KOPT-K1 (cell line): Measurements from ENCODE around the gene RASSF10.

Experiments
- H3K27ac ChIP-seq: fragments of 200-600 bp; sonication (generic); 2 replicates; pipeline ENCODE4 v1.5.1; 2016; ENCODE audit warnings: antibody characterized with exemption, mild to moderate bottlenecking, low read depth, low read length; ENCODE audit not compliant: poor library complexity, severe bottlenecking
- H3K36me3 ChIP-seq: fragments of 200-600 bp; sonication (generic); 2 replicates; pipeline ENCODE4 v1.5.1; 2017; ENCODE audit warnings: antibody characterized with exemption, mild to moderate bottlenecking, low read length, moderate library complexity; ENCODE audit not compliant: insufficient read depth
- H3K9me3 ChIP-seq: fragments of 200-600 bp; sonication (generic); 2 replicates; pipeline ENCODE4 v1.5.1; 2017; ENCODE audit warnings: antibody characterized with exemption, low read length, mild to moderate bottlenecking; ENCODE audit not compliant: insufficient read depth, poor library complexity, severe bottlenecking

Gene RASSF10

DNA sequence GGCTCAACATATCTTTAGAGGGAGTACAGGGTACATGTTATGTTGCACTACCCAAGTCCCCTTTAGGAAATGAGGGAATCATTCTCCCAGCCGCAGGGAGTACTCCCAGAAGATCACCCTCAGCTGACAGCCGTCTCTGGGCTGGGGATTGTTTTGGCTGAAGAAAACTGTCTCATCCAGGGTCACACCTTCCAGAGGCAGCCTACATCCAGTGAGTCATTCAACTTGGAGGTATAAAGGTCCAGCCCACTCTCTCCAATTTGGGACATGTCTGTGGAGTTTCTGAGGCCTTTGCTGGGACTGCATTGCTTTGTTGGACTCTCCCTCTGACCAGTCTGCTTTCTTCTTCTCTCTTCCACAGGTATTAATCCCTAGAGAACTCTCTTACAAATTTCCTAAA lies 42.1 kb downstream of the RASSF10 start:
- no peaks in the 10 kb centered on the region for H3K9me3 ChIP-seq
- H3K36me3 ChIP-seq = no peaks in the 10 kb centered on the region
- H3K27ac ChIP-seq = no peak overlapping the region

DNA sequence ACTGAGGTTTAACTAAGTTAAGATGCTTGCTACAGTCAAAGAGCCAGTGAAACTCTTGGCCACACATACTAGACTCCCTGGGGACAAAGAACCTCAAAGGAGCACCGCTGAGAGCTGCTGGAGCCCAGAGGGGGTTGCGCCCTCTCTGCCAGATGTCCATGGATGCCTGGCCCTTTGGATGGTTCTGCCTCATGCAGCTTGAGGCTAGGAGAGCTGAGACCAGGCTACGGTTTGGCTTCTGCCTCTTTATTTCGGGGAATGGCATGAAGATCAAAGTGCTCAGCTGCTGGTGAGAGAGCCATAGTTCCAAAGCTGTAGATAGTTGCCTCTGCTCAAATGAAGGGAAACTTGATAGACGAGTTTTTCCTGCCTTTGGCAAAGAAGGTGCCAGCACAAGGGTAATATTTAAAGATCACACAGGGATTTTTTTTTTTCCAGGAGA lies 43.0 kb downstream of the RASSF10 start:
- H3K27ac ChIP-seq = no peak overlapping the region
- no peaks in the 10 kb centered on the region for H3K9me3 ChIP-seq
- H3K36me3 ChIP-seq = no peaks in the 10 kb centered on the region

DNA sequence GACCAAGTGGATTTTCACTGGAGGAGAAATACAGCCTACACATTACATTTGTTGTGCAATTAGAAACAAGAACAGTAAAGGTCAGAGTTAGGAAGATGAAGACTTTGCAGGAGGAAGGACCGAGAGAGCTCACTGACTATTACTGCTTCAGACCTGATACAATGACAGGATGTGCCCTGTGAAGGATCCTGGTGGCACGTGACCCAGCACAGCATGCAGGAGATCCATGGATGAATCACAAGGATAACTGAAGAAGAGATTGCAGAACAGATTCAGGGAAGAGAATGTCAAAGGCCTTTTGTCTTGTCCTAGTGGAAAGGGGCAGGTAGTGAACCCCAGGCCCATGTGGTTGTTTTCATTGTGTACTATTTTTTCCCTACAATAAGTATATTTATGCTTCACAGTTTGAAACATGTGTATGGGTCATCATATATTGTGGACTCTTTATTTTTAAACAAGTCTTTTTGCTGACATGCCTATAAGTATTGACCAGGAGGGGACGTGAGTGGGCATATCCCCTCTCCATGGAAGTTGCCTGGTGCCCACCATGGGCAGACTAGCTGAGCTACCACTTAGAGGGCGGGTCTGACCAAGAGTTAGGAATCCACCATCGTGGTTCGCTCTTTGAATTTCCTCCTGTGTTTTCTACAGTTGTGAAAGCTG lies 44.3 kb downstream of the RASSF10 start:
- no peaks in the 10 kb centered on the region for H3K36me3 ChIP-seq
- no peak overlapping the region for H3K27ac ChIP-seq
- H3K9me3 ChIP-seq = no peaks in the 10 kb centered on the region

DNA sequence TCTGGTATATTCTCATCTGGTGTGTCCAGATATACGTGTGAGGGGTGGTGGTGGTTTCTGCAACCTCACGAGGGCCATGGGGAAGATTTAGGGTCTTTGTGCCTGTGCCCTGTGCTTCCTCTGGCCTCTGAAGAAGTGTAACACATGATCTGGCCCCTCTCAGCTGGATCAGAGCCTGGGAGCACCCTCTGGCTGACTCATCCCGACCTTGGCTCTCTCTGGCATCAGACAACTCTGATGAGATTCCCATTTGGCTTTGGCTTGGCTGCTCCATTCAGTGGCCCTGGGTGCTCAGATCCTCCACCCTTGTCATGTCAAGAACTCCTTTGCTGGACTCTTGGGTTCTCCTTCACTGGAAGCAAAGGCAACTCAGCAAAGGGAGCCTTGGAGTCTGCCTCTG lies 45.2 kb downstream of the RASSF10 start:
- Histone ChIP-seq H3K36me3 (no peaks in the 10 kb centered on the region), H3K27ac (no peak overlapping the region), H3K9me3 (no peaks in the 10 kb centered on the region)

DNA sequence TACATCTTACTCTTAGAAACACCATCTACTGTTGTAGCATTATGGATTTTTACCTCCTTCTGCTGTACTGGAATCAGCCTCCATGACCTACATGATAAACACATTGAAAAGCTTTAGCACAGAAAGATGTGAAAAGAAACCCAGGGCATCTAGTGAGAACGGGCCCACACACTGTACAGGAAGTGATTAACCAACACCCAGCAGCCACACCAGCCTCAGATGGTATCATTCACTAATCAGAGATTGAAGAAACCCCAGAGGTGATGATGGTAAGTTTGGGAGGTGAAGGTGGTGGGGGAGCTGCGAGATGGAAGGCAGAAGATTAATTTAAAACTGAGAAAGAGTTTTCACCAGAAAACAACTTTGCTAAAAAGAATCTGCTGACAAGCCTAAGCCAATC lies 46.1 kb downstream of the RASSF10 start:
- Histone ChIP-seq H3K27ac (no peak overlapping the region), H3K9me3 (no peaks in the 10 kb centered on the region), H3K36me3 (no peaks in the 10 kb centered on the region)

DNA sequence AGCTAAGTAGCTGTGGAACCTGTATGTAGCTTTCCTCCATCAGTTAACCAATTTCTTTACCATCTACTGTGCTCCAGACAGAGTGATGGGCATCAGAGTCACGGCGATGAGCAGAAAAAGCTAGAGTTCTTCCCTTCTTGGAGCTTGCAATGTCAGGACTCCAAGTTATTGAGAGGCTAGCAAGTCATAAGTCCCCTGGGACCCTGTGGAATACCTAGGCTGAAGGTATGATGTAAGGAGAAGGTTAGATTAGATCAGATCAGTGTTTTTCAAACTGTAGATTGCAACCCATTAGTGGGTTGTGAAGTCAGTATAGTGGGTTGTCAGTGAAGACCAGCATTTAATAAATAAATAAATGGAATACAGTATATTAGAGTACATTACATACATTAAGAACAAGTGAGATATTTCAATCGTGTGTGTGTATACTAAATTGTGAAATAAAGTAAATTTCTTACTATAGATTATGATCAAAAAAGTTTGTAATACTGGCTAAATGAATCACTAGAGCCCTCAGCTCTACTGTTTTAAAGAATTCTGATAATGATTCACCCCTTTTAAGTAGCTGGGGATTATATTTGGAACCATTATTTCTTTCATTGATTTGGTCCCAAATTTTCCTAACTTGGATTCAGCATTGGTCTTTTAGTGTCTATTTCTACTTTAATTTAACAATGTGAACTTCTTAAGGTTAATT lies 52.3 kb downstream of the RASSF10 start:
- Histone ChIP-seq H3K27ac (no peak overlapping the region), H3K9me3 (no peaks in the 10 kb centered on the region), H3K36me3 (no peaks in the 10 kb centered on the region)
